HG03103 (cell line): ENCODE results near the gene C19orf18.
"Not testable (repeated sequence)": the region's sequence is repeated elsewhere in the genome, so short reads cannot be mapped to it uniquely, and the experiment has no call there.

Source experiments
- ATAC-seq: cut with Tn5 transposase; IDR thresholded peaks from one replicate; pipeline ENCODE4 v1.9.1; 2021; ENCODE audit warnings: low read depth; ENCODE audit not compliant: unreplicated experiment

Gene C19orf18

GRCh38 chr19:57974434-57974833 is at the start of gene C19orf18:
Gene C19orf18, minus strand, starts transcription at chr19:57974534. Its CDS starts 102 bp downstream, at chr19:57974432.
- ATAC-seq, result no peak

- ATAC-seq, result no peak
Observed at GRCh38 chr19:58022283-58022660, 47.9 kb upstream of the C19orf18 start.

- no peak for ATAC-seq
Observed at GRCh38 chr19:58021541-58022282, 47.4 kb upstream of the C19orf18 start.

GRCh38 chr19:58020129-58020528 is 45.8 kb upstream of the C19orf18 start:
- no peak for ATAC-seq

DNA sequence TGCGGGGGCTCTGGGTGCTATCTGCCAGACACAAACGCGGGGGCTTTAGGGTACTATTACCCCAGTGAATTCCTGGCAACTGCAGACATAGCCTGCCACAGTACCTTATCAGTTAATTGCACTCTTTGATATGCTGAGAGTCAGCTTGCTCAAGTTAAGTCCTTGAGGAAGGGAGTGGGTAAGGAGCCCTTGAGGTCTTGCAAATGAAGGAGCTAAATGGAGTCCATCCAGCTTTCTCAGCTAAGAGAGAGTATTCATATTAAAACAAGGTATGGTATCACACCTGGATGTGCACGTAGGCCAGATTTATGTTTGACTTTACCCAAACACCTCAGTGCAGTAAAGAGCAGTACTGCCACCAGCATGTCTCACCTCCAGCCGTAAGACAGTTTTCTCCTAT is 39.8 kb upstream of the C19orf18 start:
- no peak for ATAC-seq

DNA sequence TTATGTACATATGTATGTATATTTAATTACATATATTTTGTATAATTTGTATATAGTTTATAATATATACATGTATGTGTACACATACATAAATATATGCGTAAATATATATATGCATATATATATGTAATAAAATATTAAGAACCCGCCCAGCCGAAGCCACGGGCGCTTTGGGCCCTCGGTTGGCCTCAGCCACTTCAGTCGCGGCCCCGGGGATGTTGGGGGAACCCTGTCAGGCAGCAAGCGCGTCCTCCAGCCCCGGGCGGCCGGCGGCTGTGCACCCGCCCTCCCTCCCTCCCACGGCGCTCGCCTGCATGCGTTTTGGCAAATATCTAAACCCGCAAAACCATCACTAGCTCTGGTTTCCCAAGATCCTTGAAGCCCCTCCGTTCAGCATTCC is 36.2 kb upstream of the C19orf18 start:
- ATAC-seq, result no peak

DNA sequence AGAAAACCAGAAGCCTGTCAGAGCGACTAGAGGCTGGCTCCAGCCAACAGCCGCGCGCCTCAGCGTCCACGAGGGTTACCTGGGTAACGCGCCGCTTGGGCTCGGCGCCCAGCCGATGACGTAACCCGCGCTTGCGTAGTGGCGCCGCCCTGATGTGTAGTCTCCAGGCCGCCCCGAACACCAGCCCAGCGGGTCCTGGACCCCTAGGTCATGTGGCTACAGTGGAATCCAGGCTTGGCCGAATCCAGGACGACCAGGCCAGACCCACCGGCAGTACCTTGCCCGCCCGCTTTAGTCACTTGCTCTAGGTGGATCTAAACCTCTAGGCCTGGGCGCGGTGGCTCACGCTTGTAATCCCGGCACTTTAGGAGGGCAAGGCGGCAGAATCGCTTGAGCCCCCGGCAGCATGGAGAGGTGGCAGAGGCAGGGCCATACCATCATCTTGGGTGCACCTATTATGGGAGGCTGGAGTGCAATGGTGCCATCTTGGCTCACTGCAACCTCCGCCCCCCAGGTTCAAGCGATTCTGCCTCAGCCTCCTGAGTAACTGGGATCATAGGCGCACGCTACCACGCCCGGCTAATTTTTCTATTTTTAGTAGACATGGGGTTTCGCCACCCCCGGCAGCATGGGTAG is 35.5 kb upstream of the C19orf18 start:
- peak; percentile 71 for ATAC-seq

DNA sequence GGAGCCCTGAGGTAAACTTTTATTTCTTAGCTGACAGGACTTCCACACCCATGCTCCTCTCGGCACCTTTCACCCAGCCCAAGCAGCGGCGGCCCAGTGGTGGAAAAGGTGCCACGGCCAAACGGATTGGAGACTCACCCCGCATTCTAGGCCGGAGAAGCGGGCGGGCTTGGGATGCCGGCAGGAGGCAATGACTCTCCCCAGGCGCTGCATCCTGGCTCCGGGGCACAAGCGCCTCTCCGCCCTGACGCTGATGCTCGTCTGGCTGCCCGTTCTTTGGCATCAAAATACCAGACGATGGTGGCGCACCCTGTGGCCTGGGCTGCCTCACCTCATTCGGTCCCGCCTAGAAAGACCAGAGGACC is 34.9 kb upstream of the C19orf18 start:
- no peak for ATAC-seq

- not testable (repeated sequence) for ATAC-seq
Observed at GRCh38 chr19:58008877-58009276, 34.5 kb upstream of the C19orf18 start.

DNA sequence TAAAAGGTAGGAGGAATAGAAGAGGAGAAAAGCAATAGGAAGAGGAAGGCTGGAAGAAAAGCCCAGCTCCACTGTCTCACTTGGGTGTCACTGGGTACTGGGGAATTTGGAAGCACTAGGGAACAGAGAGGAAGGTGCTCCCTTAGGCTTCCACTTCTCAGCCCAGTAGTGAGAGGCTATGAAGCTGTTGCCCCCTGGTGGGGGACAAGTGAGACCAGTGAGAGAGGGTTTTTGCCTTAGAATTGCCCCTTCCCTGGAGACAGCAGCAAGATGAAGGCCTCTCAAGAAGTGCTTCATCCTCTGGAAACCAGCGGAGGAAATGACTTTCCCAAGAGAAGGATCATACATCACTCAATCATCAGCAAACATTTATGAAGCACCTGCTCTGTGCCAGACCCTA is 33.0 kb upstream of the C19orf18 start:
- no peak for ATAC-seq

GRCh38 chr19:58003174-58003828 is 29.0 kb upstream of the C19orf18 start:
- no peak for ATAC-seq

DNA sequence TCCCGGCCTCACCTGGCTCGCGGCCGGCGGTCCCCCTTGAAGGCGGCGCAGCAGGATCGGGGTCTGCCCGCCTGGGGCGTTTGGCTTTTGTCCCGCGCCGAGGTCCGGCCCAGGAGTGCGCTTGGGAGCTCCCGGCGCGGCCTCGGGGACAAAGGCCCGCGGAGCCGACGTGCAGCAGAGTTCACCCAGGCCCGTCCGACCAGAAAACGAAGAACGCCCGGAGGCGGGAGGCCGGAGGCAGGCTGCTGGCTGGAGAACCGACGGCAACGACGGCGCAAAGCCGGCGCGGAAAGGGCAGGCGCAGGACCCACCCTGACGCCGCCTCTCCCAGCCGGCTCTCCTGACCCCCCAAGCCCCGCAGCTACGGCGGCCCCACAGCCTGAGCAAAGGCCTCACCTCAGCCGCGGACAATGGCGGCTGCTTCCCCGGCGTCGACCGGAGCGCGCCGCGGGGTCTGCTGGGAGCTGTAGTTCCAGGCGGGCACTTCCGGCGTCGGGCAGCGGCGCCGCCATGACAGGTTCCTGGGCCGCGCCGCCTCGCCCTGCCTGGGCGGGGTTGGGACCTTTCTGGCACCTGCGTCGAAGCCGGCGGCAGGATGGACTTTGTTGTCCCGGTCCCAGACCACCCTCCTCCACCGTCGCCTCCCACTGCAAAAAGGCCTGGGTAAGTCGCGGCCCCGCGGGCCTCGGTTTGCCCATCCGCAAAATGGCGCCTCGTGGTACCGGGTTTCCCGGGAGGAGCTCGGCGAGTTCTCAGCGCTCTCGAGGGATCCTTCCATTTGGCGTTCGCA is 28.2 kb upstream of the C19orf18 start, which contains the start of gene ZNF606:
ZNF606 (minus strand) TSS at position 437 of the 790 bp plus-strand sequence. CDS start 1,501 bp downstream, outside the sequence.
- peak; percentile 85 for ATAC-seq

GRCh38 chr19:58001895-58002369 is 27.6 kb upstream of the C19orf18 start:
- ATAC-seq, result no peak

DNA sequence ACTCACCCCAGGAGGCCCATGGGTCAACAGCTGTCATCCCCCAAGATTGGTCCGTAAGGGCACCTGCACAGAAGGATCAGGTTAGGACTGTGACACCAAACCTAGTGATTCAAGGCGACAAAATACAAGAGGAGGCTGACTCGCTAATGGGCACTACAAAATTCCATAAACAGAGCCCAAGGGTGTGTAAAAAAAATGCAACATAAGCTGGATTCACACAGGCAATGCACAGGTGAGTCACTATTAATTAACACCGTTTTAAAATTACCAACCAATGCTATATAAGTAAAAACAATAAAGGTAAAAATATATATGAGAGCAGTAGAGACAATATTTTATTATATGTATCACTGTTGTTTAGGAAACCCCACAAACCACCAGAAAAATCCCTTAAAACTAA is 26.3 kb upstream of the C19orf18 start:
- ATAC-seq, result no peak

DNA sequence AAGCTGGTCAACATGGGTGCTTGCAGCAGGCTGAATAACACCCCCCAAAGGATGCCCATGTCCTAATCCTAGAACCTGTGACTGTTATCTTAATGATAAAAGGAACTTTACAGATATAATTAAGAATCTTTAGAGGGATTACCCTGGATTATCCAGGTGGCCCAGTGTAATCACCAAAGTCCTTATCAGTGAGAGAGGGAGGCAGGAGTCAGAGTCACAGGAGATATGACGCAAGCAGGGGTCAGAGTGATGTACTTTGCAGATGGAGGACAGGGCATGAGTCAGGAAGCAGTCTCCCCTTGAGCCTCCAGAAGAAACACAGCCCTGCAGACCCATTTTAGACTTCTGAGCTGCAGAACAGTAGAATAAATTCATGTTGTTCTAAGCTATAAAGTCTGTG is 18.5 kb upstream of the C19orf18 start:
- no peak for ATAC-seq

- no peak for ATAC-seq
Observed at GRCh38 chr19:57978586-57979289, 4.4 kb upstream of the C19orf18 start.

DNA sequence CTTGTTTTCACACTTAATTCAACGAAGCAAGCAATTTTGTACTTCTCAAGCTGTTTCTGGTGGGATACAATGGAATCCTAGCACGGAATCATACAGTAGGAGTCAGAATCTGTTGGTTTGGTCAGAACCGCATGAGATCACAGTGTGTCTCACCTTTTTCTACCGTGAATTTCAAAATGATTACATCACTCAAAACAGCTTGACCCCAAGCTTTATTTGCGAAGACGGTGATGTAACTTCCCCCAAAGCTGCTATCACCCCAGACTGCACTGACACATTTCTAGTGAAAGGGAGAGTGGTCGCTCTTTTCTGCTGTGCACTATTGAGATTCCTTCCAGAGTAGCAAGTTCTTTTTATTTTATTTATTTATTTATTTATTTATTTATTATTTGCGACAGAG is 9.6 kb downstream of the C19orf18 start:
- no peak for ATAC-seq

- no peak for ATAC-seq
Observed at GRCh38 chr19:57961785-57962184, 12.5 kb downstream of the C19orf18 start.

GRCh38 chr19:57954996-57955395 is 19.3 kb downstream of the C19orf18 start:
- no peak for ATAC-seq

DNA sequence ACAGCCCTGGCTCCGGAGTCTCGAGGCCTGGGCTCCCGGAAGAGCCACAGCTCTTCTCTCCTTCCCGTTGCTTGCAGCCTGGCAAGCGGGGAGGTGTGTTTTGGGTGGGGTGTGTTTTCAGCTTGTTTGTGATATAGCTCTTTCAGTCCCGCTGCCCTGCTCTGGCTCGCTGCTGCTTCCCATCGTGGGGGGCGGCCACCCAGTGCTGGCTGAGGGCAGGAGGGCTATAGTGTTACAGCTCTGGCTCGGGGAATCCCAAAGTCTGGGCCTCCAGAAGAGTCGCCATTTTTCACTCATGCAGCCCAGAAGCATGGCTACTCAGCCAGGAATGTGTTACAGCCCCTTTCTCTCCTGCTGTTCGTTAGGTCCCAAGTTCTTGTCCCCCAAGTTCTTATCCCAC is 24.6 kb downstream of the C19orf18 start:
- no peak for ATAC-seq
